ENCODE results near the gene PAPLN. TPM values are rescaled to one million over a fixed set of nuclear protein-coding genes. Genes with fewer than 3 reads are reported as not detected.

Gene PAPLN
- total RNA-seq, 1 experiment from 2014 or later: 9.6 TPM

GRCh38 chr14:73236752-73237218 lies 521 bp upstream of the PAPLN start:
- ATAC-seq (peak; percentile 24; the same call in 1 of the 2 replicates), DNase-seq (ENCODE audit: low read depth, low spot score) (no peak)
- H3K4me3 ChIP-seq (replicated peaks in 1 of 2; ENCODE audit: low read depth in 1 of 2, low read length in 2 of 2): peak overlapping the region in 1 of 2 experiments; percentile 75; a peak in 2 of 4 replicates
- no peaks in the 10 kb centered on the region for H3K79me2 ChIP-seq (ENCODE audit: insufficient read depth, low read length)
- H3K9me2 ChIP-seq (ENCODE audit: insufficient read depth): no peaks in the 10 kb centered on the region
- CTCF ChIA-PET: no interaction called here
- no TSS peak for BruUV-seq (replicated peaks)
- H3K27ac ChIP-seq (ENCODE audit: low read depth, low read length): no peak overlapping the region
- H3K9me3 ChIP-seq (ENCODE audit: control insufficient read depth in 1 of 2, insufficient read depth in 1 of 2, low read depth in 1 of 2, low read length in 2 of 2): no peaks in the 10 kb centered on the region
- H3K36me3 ChIP-seq (ENCODE audit: control insufficient read depth in 1 of 2, insufficient read depth in 2 of 2, low read length in 2 of 2): no peaks in the 10 kb centered on the region
- H3K4me1 ChIP-seq (ENCODE audit: control insufficient read depth in 1 of 2, insufficient read depth in 2 of 2, low read length in 2 of 2): peaks cover 9 to 18% of the 10 kb centered on the region in 2 experiments
- no peak for TF ChIP-seq FOSL1 (IDR thresholded peaks at IDR 0.05; ENCODE audit: low read depth)
- no peak for TF ChIP-seq SP1 (IDR thresholded peaks at IDR 0.05; ENCODE audit: low read depth)
- no peak for TF ChIP-seq EZH2 (IDR thresholded peaks at IDR 0.05)
- no peak for TF ChIP-seq JUND (IDR thresholded peaks at IDR 0.05)
- no peak for TF ChIP-seq RAD21 (IDR thresholded peaks at IDR 0.05; ENCODE audit: low read depth)
- TF ChIP-seq, protein P1, sequence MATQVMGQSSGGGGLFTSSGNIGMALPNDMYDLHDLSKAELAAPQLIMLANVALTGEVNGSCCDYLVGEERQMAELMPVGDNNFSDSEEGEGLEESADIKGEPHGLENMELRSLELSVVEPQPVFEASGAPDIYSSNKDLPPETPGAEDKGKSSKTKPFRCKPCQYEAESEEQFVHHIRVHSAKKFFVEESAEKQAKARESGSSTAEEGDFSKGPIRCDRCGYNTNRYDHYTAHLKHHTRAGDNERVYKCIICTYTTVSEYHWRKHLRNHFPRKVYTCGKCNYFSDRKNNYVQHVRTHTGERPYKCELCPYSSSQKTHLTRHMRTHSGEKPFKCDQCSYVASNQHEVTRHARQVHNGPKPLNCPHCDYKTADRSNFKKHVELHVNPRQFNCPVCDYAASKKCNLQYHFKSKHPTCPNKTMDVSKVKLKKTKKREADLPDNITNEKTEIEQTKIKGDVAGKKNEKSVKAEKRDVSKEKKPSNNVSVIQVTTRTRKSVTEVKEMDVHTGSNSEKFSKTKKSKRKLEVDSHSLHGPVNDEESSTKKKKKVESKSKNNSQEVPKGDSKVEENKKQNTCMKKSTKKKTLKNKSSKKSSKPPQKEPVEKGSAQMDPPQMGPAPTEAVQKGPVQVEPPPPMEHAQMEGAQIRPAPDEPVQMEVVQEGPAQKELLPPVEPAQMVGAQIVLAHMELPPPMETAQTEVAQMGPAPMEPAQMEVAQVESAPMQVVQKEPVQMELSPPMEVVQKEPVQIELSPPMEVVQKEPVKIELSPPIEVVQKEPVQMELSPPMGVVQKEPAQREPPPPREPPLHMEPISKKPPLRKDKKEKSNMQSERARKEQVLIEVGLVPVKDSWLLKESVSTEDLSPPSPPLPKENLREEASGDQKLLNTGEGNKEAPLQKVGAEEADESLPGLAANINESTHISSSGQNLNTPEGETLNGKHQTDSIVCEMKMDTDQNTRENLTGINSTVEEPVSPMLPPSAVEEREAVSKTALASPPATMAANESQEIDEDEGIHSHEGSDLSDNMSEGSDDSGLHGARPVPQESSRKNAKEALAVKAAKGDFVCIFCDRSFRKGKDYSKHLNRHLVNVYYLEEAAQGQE (IDR thresholded peaks at IDR 0.05; ENCODE audit: low read depth): no peak
- TF ChIP-seq YY1 (IDR thresholded peaks at IDR 0.05; ENCODE audit: extremely low read depth, insufficient replicate concordance, low read depth, low read length): no peak
- no peak for TF ChIP-seq POLR2AphosphoS5 (IDR thresholded peaks at IDR 0.05; ENCODE audit: low read depth, low read length)
- no peak for TF ChIP-seq CBX3 (IDR thresholded peaks at IDR 0.05; ENCODE audit: low read depth)
- no peak for TF ChIP-seq ZBTB33 (IDR thresholded peaks at IDR 0.05; ENCODE audit: extremely low read depth, insufficient replicate concordance, low read length)
- no peak for TF ChIP-seq SIN3A (IDR thresholded peaks at IDR 0.05; ENCODE audit: low read depth)
- TF ChIP-seq, protein P2, sequence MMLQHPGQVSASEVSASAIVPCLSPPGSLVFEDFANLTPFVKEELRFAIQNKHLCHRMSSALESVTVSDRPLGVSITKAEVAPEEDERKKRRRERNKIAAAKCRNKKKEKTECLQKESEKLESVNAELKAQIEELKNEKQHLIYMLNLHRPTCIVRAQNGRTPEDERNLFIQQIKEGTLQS (IDR thresholded peaks at IDR 0.05): no peak
- no peak for TF ChIP-seq SRF (IDR thresholded peaks at IDR 0.05; ENCODE audit: low read depth)
- no peak for TF ChIP-seq EGR1 (IDR thresholded peaks at IDR 0.05; ENCODE audit: low read depth)
- TF ChIP-seq EZH2phosphoT487 (IDR thresholded peaks at IDR 0.05; ENCODE audit: borderline replicate concordance): no peak
- TF ChIP-seq ZNF274 (IDR thresholded peaks at IDR 0.05; ENCODE audit: low read depth, low read length): no peak
- TF ChIP-seq ELF1 (IDR thresholded peaks at IDR 0.05; ENCODE audit: borderline replicate concordance, low read depth): no peak
- peak overlapping the region; percentile 98 for H3K4me2 ChIP-seq (ENCODE audit: low read length)
- RAD21 ChIA-PET (ENCODE audit: low non-redundant PET in 1 of 2, low total read pairs in 2 of 2, uncharacterized antibody in 2 of 2, unreplicated experiment in 2 of 2): no interaction called here
- POLR2A ChIA-PET: no interaction called here
- H3K9ac ChIP-seq (ENCODE audit: low read length): no peak overlapping the region; the same call in 1 of the 2 replicates
- no peaks in the 10 kb centered on the region for H4K20me1 ChIP-seq (ENCODE audit: insufficient read depth)
- H3K27me3 ChIP-seq (ENCODE audit: insufficient read depth, low read length): 0 out of 2 replicates have a peak, but pooled peaks cover 14% of the 10 kb centered on the region
- peak overlapping the region; percentile 24 for H2AFZ ChIP-seq (ENCODE audit: low read depth, low read length, poor library complexity, severe bottlenecking)
- intact Hi-C loops (cut with micrococcal nuclease): no loop called here
